GM21825 (cell line): Measurements from ENCODE around the gene PSMG3.
"Not testable (repeated sequence)": the region's sequence is repeated elsewhere in the genome, so short reads cannot be mapped to it uniquely, and the experiment has no call there.

Experiments
- ATAC-seq: cut with Tn5 transposase; IDR thresholded peaks from one replicate; pipeline ENCODE4 v1.9.1; 2021; ENCODE audit warnings: mild to moderate bottlenecking, moderate library complexity; ENCODE audit not compliant: unreplicated experiment

The PSMG3 gene

GRCh38 chr7:1597066-1597760 is 27.4 kb upstream of the PSMG3 start:
- no peak for ATAC-seq

GRCh38 chr7:1596181-1597043 is 26.6 kb upstream of the PSMG3 start:
- no peak for ATAC-seq

- no peak for ATAC-seq
Measured at GRCh38 chr7:1595636-1596035, 25.8 kb upstream of the PSMG3 start.

GRCh38 chr7:1595027-1595426 is 25.2 kb upstream of the PSMG3 start:
- ATAC-seq = no peak

DNA sequence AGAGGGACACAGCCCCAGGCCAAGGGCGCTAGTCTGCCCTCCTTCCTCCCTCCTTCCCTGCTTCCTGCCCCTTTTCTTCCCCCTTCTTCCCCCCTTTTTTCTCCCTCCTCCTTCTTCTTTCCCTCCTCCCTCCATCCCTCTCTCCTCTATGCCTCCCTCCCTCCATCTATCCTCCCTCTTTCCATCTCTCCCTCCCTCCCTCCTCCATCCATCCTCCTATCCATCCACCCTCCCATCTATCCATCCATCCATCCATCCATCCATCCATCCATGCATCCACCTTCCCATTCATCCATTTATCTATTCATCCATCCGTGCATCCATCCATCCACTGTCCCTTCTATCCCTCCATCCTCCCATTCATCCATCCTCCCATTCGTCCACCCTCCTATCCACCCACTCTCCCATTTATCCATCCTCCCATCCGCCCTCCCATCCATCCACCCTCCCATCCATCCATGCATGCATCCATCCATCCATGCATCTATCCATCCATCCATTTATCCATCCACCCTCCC is 24.1 kb upstream of the PSMG3 start:
- ATAC-seq = no peak

DNA sequence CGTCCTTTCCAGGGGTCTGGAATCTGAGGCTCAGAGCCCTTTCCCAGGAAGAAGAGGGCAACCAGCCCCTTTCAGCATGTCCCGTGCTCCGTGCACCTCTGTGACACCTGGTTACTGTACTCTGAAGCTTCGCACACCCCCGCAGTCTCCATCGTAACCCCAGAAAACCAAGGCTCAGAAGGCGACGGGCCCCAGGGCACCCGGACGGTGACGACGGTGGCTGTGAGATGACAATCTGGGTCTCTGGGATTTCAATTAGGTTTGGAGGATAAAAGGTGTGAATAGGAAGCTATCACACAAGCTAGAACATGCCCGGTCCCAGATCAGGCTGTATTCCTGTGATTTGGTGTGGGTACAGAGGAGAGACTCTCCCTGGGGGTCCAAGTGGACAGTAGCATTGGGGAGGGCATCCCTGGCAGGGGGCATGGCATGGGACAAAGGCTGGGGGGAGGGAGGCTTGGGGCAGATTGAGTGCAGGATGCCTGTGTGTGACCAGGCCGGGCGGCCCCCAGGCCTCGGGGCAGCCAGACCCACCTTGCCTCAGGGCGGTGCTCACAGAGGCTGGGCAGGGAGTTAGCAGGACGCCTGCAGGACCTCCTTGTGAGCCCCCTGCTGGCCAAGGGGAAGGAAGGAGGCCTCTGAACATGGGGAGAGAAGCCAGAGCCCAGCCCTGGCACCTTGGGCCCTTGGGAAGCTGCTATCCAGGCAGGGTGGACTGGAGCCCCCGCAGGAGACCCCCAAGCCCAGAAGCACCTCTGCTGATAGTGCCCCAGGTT is 23.4 kb upstream of the PSMG3 start:
- no peak for ATAC-seq

DNA sequence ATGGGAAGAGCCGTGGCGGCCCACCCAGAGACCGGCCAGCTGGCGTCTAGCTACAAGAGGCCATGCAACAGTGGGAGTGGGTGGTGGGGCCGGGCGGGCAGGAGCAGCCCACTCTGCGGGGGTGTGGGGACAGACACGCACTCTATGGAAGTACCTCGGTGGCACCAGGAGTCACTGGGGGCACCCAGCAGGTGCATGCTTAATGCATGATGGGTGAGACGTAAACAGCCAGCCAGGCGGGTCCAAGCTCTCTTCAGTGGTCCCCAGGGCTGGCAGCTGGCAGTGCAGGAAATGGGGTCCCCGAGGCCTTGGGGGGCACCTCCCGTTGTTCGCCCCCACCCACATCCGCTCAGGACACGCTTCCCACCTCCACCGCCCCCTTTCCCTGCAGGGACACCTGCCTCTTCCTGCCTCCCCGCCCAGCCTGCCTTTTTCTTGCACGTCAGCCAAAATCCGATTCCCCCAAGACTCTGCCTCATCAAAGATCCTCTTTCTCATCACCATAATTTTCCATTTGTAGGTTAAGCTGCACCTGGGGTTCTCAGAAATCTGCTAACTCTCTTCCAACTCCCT is 22.6 kb upstream of the PSMG3 start:
- no peak for ATAC-seq

- no peak for ATAC-seq
Measured at GRCh38 chr7:1591876-1592275, 22.0 kb upstream of the PSMG3 start.

- ATAC-seq = no peak
Measured at GRCh38 chr7:1591396-1591795, 21.6 kb upstream of the PSMG3 start.

DNA sequence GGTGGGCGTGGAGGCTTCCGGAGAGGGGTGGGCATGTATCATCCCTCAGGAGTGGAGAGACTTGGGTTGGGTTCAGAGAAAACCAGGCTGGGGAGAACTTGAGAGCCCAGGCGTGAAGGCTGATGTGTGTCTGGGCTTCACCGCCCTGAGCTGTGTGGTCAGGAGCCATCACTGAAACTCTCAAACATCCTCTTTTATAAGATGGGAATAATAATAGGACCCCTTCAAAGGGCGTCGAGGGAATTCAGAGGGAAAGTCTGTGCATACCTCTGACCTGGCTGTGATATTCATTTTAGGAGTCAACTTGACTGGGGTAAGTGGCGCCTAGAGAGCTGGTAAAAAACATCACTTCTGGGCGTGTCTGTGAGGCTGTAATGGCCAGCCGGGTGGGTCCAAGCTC is 21.1 kb upstream of the PSMG3 start:
- no peak for ATAC-seq

DNA sequence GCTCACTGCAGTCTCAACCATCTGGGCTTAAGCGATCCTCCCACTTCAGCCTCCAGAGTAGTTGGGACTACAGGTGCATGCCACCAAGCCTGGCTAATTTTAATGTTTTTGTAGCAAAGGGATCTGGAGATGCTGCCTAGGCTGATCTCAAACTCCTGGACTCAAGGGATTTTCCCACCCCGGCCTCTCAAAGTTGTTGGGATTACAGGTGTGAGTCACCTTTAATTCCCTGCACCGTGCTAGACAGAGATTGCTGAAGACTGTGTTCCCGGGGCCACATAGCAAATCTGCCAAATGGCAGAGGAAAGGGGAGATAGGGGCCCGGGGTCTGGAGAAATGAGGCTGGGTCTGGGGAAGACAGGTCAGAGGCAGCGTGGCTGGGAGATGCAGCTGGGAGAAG is 20.6 kb upstream of the PSMG3 start:
- no peak for ATAC-seq

DNA sequence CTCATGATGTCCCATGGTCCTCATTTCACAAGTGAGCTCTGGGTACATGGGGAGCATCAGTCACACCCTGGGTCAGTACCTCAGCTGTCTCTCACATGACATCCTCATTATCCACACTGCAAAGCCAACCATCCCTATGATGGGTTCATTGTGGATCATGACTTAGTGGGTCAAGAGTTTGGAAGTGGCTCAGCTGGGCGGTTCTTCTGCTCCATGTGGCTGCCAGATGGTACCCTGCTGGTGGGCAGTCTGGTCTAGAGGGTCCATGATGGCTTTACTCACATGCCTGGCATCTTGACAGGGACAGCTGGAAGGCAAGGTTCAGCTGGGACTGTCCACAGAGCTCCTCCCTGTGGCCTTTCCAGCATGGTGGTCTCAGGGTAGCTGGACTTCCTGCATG is 19.1 kb upstream of the PSMG3 start:
- ATAC-seq = no peak

GRCh38 chr7:1587738-1588137 is 17.9 kb upstream of the PSMG3 start:
- no peak for ATAC-seq

GRCh38 chr7:1586827-1587705 is 17.2 kb upstream of the PSMG3 start:
- ATAC-seq = no peak

DNA sequence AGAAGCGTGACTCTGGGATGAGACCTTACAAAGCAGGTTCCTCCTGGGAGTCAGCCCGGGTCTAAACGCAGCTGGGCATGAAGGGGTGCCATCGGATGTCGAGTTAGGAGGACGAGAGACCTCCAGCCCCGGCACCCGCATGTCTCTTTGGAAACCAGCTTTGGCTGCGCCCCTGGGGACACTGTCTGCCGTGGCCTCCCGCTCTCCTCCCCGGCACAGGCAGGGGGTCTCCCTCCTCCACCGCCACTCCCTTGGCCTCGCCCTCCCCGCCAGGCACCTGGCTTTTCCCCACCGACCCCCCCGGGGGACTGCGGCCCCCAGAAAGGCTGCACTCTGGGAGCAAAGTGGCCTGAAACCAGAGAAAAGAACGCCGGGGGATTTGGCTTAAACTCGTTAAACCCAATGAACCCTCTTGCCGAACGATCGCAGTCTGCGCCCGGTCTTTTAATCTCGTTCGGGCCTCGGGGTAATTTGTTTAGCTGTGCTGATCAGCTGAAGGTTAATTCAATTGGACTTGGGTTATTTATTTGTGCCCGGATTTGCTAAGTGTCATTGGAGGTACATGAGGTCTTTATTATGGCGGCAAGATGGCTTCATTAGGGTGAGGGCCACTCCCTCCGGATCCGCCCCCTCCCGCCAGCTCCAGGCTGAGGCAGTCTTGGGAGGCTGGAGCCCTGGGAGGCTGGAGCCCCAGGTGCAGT is 16.4 kb upstream of the PSMG3 start:
- ATAC-seq = no peak

- ATAC-seq = no peak
Measured at GRCh38 chr7:1585142-1585981, 15.5 kb upstream of the PSMG3 start.

DNA sequence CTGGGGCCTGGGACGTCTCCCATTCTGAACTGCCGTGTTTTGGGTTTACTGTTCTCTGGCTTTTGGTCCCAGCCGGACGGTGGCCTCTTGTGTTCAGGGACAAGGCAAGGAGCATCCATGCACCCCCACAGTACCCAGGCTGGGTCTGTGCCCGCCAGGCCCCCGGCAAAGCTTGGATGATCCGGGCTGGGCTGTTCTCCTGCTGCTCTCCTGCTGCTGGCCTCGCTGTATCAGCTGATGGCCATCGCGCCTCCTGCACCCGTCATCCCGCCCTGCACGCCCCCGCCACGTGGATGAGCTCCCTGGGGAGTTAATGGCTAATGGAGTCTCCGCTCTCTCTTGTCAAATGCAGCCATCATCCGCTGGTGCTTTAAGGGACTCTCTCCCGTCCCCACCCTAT is 14.9 kb upstream of the PSMG3 start:
- ATAC-seq = no peak

DNA sequence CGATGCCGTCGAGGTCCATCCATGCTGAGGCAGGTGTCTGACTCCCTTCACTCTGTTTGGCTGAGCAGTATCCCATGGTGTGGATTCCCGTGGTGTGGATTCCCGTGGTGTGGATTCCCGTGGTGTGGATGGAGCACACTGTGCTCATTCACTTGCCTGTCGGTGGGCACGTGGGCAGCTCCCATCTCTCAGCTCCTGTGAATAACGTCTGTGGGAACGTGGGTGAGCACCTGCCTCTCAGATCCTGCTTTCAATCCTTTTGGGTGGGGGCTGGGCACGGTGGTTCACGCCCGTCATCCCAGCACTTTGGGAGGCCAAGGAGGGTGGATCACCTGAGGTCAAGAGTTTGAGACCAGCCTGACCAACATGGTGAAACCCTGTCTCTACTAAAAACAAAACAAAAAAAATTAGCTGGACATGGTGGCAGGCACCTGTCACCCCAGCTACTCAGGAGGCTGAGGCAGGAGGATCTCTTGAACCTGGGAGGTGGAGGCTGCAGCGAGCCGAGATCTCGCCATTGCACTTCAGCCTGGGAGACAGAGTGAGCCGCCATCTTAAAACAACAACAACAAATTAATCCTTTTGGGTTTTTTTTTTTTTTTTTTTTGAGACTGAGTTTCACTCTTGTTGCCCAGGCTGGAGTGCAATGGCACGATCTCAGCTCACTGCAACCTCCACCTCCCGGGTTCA is 13.6 kb upstream of the PSMG3 start:
- not testable (repeated sequence) for ATAC-seq
